HG02642 (cell line): ENCODE results near the gene ANKRD33B.
A peak's percentile ranks its signal among the peaks of the same experiment; 100 is the strongest.
"Not testable (repeated sequence)": the region's sequence is repeated elsewhere in the genome, so short reads cannot be mapped to it uniquely, and the experiment has no call there.

Experiments
- ATAC-seq: cut with Tn5 transposase; IDR thresholded peaks from one replicate; pipeline ENCODE4 v1.9.1; 2021; ENCODE audit warnings: mild to moderate bottlenecking; ENCODE audit not compliant: unreplicated experiment, poor library complexity

Gene ANKRD33B

DNA sequence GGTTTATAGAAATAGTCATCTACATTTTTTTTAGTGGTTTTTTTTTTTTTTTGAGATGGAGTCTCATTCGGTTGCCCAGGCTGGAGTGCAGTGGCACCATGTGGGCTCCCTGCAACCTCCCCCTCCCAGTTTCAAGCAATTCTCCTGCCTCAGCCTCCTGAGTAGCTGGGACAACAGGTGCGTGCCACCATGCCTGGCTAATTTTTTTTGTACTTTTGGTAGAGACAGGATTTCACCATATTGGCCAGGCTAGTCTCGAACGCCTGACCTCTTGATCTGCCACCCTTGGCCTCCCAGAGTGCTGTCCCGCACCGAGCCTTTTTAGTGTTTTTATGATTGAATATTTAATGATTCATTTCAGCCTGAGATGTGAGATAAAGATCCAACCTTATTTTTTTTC, 27.3 kb downstream of the ANKRD33B start:
- no peak for ATAC-seq

DNA sequence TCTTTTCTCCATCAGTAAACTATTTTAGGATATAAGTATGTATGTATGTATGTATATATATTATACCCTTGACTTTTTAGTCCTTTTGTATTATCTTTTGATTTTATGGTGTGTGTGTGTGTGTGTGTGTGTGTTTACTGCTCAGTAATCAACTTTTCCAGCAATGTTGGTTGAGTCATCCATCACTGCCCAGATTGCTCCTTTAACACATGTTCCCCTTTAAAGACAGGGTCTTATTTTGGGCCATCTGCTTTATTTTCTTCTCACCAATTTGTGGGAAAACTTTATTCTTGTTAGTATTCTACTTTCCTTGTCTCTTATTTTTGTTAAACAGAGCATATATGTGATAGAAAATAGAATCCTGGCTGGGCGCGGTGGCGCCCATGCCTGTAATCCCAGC, 28.1 kb downstream of the ANKRD33B start:
- no peak for ATAC-seq

DNA sequence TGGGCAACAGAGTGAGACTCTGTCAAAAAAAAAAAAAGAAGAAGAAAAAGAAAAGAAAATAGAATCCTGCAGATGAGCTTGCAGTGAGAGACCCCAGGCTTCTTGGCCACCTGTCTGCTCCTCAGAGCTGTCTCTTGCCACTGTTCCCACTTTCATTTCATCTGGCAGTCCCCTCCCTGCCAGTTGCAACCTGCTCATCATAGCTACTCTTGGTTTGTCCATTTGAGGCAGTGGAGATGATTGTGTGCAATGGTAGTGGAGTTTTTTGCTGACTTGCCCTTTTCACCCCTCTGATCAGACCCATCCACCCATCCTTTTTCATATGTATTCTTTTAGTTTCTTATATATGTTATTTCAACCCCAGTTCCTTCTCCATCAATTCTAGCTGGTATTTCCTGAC, 28.7 kb downstream of the ANKRD33B start:
- peak; percentile 70 for ATAC-seq

DNA sequence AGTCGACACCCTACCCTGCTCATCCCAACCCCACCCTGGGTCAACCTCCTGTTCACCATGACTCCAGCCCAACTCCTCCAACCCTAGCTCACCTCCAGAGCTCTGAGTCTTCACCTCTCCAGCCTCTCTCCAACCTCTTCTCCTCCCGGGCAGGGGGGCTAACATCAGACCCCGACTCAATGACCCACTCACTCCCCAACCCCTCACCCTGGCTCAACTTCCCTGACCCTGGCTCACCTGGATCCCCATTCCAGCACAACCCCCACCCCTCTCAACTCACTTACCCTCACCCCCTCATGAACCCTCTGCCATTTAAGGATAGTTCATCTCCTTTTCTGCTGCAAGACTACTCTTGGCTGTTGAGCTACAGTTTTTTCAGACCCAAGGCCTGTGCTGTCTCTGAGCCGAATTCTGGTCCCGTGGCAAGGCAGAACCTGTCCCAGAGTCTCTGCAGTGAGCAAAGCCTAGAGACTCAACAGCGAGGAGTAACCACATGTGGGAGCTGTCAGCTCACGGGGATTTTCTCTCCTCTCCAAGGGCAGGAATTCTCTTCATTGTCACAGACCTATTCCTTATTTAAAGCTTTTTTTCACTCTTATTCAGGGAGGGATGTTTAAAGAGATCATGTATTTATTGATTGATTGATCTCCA, 29.8 kb downstream of the ANKRD33B start:
- ATAC-seq, result no peak

- no peak for ATAC-seq
Observed at GRCh38 chr5:10594591-10595210, 30.8 kb downstream of the ANKRD33B start.

DNA sequence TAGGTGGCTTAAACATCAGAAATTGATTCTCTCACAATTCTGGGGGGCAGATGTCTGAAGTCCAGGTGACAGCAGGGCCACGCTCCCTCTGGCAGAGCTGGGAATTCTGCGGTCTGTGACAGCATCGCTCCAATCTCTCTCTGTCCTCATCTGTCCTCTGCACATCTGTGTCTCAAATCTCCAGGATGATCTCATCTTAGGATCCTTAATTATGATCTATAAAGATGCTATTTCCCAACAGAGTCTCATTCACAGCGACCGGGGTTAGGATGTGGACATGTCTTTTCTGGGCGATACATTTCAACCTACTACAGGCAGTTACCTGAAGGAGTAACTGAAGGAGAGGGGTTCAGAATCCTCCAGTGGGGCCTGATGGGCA, 31.4 kb downstream of the ANKRD33B start:
- no peak for ATAC-seq

DNA sequence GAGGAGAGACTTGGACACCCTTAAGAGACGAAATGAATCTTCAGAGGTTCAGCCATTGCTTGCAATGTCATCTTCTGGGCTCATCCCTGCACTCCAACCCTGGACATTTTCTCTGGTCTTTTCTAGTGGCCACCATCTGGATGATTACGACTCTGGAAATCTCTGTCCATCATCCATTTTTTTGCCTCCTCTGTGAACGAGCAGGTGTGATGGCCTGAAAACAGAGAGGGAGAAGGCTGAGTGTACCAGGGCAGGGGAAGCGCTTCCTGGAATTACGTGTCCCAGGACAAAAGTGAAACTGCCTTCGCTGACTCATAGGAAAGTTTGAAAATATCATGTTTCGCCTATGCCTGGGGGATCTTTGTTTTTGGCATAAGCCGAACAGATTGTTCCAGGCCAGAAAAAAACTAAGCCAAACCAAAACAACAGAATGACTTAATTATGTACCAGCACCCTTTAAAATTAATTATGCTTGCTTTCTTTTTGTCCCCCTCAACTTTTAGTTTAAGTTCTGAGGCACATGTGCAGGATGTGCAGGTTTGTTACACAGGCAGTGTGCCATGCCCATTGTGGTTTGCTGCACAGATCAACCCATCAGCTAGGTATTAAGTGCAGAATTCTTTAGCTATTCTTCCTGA, 31.9 kb downstream of the ANKRD33B start:
- ATAC-seq, result peak; percentile 58

GRCh38 chr5:10596310-10596703, 32.4 kb downstream of the ANKRD33B start:
- no peak for ATAC-seq

DNA sequence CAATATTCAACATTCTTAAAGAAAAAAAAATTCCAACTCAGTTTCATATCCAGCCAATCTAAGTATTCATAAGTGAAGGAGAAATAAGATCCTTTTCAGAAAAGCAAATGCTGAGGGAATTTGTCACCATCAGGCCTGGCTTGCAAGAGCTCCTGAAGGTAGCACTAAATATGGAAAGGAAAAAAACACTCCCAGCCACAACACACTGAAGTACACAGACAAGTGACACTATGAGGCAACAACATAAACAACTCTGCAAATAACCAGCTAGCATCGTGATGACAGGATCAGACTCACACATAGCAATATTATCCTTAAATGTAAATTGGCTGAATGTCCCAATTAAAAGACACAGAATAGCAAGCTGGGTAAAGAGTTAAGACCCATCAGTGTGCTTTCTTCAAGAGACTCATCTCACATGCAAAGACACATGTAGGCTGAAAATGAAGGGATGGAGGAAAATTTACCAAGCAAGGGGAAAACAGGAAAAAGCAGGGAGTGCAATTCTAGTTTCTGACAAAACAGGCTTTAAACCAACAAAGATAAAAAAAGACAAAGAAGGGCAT, 33.1 kb downstream of the ANKRD33B start:
- ATAC-seq, result no peak

DNA sequence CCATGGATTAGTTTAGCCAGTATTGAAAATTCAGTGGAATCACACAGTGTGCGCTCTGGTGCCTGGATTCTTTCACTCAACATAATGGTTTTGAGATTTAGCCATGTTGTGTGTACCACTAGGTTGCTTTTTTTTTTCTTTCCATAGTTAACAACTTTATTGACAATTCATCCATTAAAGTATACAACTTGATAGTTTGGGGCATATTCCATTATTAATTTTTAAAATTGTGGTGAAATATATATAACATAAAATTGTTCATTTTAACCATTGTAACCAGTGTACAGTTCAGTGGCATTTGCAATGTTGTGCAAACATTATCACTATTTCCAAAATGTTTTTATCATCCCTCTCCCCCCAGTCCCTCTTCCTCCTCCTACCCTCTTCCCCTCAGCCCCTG, 35.2 kb downstream of the ANKRD33B start:
- ATAC-seq, result no peak

DNA sequence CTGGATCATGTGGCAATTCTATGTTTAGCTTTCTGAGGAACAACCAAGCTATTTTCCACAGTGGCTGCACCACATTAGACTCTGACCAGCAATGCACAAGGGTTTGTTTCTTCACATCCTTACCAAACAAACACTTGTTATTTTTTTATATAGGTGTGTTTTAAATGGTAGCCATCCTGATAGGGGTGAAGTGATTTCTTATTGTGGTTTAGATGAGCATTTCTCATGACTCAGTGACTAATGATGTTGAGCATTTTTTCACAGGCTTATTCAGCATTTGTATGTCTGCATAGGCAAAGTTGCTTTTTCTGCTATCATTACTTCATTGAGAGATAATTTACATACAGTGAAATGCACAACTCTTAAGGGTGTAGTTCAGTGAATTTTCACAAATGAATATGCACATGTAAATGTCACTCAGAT, 36.0 kb downstream of the ANKRD33B start:
- no peak for ATAC-seq

DNA sequence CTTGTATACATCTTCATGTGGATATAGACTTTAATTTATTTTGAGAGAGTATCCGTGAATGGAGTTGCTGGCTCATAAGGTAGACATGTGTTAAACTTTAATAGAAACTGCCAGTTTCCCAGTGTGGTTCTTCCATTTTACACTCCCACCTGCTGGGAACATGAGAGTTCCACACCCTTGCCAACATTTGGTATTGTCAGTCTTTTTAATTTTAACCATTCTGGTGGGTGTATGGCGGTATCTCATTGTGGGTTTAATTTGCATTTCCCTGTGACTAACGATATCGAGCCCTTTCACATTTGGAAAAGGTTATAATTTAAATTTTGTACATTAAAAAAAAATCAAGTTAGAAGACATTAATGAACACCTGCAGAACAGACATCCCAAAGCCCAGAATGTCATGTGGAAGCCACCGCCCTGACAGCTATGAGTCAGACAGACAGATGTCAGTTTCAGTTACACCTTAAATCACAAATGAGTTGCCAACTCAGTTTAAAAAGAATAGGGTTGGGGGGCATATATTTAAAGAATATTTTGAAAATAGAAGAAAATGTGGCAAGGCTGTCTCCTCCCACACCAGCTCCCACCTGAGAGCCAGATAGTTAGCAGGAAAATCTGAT, 36.9 kb downstream of the ANKRD33B start:
- ATAC-seq, result peak; percentile 83

DNA sequence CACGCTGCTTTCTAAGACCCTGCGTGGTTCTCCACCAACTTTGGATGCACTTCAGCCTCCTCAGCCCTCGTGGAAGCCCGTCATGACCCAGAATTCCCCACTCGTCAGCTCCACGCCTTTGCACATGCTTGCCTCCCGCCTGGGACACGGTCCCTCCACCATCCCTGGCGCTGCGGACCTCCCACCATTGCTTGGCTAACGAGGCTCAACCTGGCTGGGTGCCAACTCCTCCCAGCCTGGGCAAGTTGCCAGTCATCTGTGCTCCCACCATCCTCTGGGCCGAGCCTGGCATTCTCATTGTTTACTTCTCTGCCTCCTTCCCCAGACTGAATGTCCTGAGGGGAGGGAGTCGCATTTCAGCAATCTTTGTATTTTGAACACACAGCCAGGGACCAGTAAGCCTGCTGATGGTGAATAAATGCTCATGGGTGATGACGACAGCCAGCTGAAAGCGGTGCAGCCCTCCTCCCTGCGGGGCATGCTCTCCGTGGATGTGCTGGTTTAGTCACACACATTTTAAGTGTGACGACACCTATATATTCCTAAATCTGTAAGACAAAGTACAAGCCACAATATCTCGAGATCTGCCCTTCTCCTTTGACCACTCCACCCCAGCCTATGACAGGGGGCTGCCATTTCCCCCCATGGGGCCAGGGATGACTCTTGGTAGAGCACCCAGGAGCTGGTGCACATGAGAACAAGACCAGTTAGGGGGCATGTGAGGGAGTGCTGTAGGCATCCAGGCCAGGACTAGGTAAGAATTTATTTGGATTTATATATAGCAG, 37.6 kb downstream of the ANKRD33B start:
- ATAC-seq, result peak; percentile 61

GRCh38 chr5:10602031-10602806, 38.3 kb downstream of the ANKRD33B start:
- ATAC-seq, result no peak

DNA sequence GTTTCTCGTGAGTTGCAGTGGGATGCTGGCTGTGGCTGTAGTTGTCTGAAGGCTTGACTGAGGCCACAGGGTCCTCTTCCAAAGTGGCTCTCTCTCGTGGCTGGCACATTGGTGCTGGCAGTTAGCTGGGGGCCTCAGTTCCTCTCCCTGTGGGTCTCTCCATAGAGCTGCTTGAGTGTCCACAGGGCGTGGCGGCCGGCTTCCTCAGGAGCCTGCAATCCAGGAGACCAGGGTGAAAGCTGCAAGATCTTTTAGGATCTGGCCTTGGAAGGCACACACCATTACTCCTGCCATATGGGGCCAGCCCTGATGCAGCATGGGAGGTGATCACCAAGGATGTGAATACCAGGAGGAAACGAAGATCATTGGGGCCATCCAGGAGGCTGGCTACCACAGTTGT, 41.1 kb downstream of the ANKRD33B start:
- no peak for ATAC-seq

- ATAC-seq, result not testable (repeated sequence)
Observed at GRCh38 chr5:10606632-10607022, 42.8 kb downstream of the ANKRD33B start.

GRCh38 chr5:10607023-10607665, 43.3 kb downstream of the ANKRD33B start:
- ATAC-seq, result peak; percentile 88

GRCh38 chr5:10607666-10608073, 43.8 kb downstream of the ANKRD33B start:
- ATAC-seq, result peak; percentile 68

GRCh38 chr5:10608081-10608480, 44.2 kb downstream of the ANKRD33B start:
- ATAC-seq, result peak; percentile 10
